Cardiac muscle cell (in vitro differentiated cells and primary cell): ENCODE measurements around the gene TCF12. TPM values are rescaled to one million over a fixed set of nuclear protein-coding genes. Genes with fewer than 3 reads are reported as not detected.

ENCODE experiments used
- DNase-seq, 2 donors: peaks; one replicate each; pipeline versions ENCODE4 v3.0.0 to v3.0.0-alpha.2; 2010 to 2017; ENCODE audit warnings: low read depth in 1 of 2, low spot score in 1 of 2
- H3K27ac ChIP-seq: fragments of 200-600 bp; sonication (generic); 2 replicates; pipeline ENCODE4 v1.5.1; 2016
- H3K27me3 ChIP-seq: fragments of 200-600 bp; sonication (generic); 2 replicates; pipeline ENCODE4 v1.6.0; 2016; ENCODE audit warnings: control low read depth
- H3K36me3 ChIP-seq: fragments of 200-600 bp; sonication (generic); 2 replicates; pipeline ENCODE4 v1.5.1; 2016; ENCODE audit warnings: control low read depth
- H3K4me1 ChIP-seq: fragments of 200-600 bp; sonication (generic); 2 replicates; pipeline ENCODE4 v1.8.1; 2017; ENCODE audit warnings: low read depth, mild to moderate bottlenecking, mixed run types
- H3K4me3 ChIP-seq: fragments of 200-600 bp; sonication (generic); 2 replicates; pipeline ENCODE4 v1.5.1; 2016; ENCODE audit warnings: mild to moderate bottlenecking
- H3K9me3 ChIP-seq: fragments of 200-600 bp; sonication (generic); 2 replicates; pipeline ENCODE4 v1.5.1; 2017; ENCODE audit warnings: low read depth, mild to moderate bottlenecking, control low read depth
- CTCF ChIP-seq: IDR thresholded peaks from 2 replicates; pipeline ENCODE4 v1.5.1; 2012; ENCODE audit warnings: low read depth, mild to moderate bottlenecking, low read length
- polyA plus RNA-seq: library from polyadenylated mRNA; unstranded; fragments of >200 nt; fragmentation: Nextera tagmentation; extraction: Ambion mirVana; gene quantifications from 2 replicates; pipeline ENCODE4 v1.2.1, GENCODE V29; 2016
- total RNA-seq: library from RNA; depleted of rRNA; stranded (reverse); fragments of >200 nt; gene quantifications from 2 replicates; pipeline ENCODE4 v1.2.3, GENCODE V29; 2016

The TCF12 gene
- total and polyA plus RNA-seq, 2 experiments from 2014 or later = 42.6 to 137 TPM

DNA sequence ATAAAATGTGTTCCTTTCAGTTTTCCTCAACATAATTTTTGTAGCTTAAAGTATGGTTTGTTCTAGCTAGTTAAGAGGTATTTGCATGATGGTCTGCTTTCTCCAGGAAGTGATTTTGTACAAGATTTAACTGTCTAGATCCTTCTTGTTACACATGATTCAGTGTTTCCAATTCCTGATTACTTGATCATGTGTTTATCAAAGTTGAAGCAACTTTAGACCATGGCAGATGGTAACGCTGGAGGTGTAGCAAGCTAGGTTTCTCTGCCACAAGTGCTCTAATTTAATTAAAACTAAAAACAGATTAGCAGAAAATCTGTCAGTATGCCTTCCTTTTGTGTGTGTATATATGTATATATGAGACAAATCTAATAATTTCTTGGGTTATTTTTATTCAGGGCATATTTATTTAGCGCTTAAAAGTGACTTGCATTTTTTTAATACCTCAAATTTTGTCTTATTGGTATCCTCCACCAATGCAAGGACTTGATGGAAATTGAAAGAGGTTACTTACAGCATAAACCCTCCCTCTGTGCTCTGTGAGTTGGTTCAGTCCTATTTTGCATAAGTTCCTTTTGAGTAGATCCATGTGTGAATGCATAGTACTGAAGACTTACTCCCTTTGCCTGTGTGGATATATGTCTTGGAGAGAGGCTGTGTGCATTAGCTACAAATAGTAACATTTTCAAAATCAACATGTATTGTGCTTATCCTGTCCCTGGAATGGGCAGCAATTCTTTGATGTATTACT is 300.6 kb downstream of the TCF12 start:
- no peaks in the 10 kb centered on the region for H3K9me3 ChIP-seq
- H3K4me3 ChIP-seq = no peak overlapping the region
- peaks cover 52% of the 10 kb centered on the region for H3K4me1 ChIP-seq
- no peaks in the 10 kb centered on the region for H3K27me3 ChIP-seq
- peak; percentile 44 to 96 for DNase-seq
- TF ChIP-seq CTCF = no peak
- H3K36me3 ChIP-seq = no peaks in the 10 kb centered on the region
- H3K27ac ChIP-seq = peak overlapping the region; percentile 7

DNA sequence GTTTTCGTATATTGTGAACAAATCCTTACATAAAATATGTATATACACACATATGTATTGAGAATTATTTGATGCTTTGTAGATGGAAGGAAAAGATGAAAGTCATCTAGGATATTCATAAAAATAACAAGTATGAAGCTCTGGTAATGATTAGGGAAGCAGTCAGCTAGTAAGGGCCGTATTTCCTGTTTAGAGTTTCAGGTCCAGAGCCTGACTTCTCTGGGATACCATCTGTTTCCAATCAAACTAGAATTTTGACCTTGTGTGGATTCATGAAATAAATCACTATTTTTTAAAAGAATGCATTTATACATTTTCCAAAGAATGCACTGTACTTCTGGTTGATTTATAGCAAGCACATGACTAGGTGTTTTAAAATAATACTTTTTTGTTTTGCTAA is 301.8 kb downstream of the TCF12 start:
- peak in 1 of 2 donors; percentile 68 for DNase-seq
- no peaks in the 10 kb centered on the region for H3K9me3 ChIP-seq
- no peak overlapping the region for H3K27ac ChIP-seq
- no peaks in the 10 kb centered on the region for H3K27me3 ChIP-seq
- no peak for TF ChIP-seq CTCF
- no peaks in the 10 kb centered on the region for H3K36me3 ChIP-seq
- H3K4me3 ChIP-seq = no peak overlapping the region
- peaks cover 56% of the 10 kb centered on the region for H3K4me1 ChIP-seq

GRCh38 chr15:57221134-57221533 is 302.7 kb downstream of the TCF12 start:
- Histone ChIP-seq H3K4me3 (no peak overlapping the region), H3K27ac (no peak overlapping the region), H3K27me3 (no peaks in the 10 kb centered on the region), H3K4me1 (peaks cover 51% of the 10 kb centered on the region), H3K36me3 (no peaks in the 10 kb centered on the region), H3K9me3 (no peaks in the 10 kb centered on the region)
- TF ChIP-seq CTCF = no peak
- DNase-seq = no peak

DNA sequence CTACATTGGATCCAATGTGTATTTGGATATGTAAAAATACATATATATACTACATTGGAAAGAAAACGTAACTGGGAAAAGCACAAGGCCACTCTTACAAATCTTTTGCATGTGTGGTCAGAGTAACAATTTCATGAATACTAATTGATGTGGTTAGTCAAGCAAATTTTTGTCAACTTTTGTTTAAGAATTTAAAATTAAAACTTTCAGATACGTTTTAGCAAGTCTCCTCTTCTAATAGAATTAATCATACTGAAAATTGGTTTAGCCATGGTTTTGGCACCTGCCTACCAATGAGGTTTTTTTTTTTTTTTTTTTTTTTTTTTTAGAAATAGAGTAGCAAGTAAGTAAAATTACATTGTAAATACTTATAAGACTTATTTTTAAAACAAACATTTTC is 304.9 kb downstream of the TCF12 start:
- Histone ChIP-seq H3K36me3 (no peaks in the 10 kb centered on the region), H3K4me1 (peaks cover 32% of the 10 kb centered on the region), H3K27me3 (no peaks in the 10 kb centered on the region), H3K4me3 (no peak overlapping the region), H3K9me3 (no peaks in the 10 kb centered on the region), H3K27ac (no peak overlapping the region)
- TF ChIP-seq CTCF = no peak
- DNase-seq = no peak

- no peak for TF ChIP-seq CTCF
- H3K9me3 ChIP-seq = no peaks in the 10 kb centered on the region
- H3K27me3 ChIP-seq = no peaks in the 10 kb centered on the region
- no peaks in the 10 kb centered on the region for H3K36me3 ChIP-seq
- no peak for DNase-seq
- H3K27ac ChIP-seq = peak overlapping the region; percentile 29
- no peak overlapping the region for H3K4me3 ChIP-seq
- peaks cover 26% of the 10 kb centered on the region for H3K4me1 ChIP-seq
These were observed 305.4 kb downstream of the TCF12 start for GRCh38 chr15:57223887-57224286.
